ENCODE measurements around the gene KCTD19.
A peak's percentile ranks its signal among the peaks of the same experiment; 100 is the strongest.

DNA sequence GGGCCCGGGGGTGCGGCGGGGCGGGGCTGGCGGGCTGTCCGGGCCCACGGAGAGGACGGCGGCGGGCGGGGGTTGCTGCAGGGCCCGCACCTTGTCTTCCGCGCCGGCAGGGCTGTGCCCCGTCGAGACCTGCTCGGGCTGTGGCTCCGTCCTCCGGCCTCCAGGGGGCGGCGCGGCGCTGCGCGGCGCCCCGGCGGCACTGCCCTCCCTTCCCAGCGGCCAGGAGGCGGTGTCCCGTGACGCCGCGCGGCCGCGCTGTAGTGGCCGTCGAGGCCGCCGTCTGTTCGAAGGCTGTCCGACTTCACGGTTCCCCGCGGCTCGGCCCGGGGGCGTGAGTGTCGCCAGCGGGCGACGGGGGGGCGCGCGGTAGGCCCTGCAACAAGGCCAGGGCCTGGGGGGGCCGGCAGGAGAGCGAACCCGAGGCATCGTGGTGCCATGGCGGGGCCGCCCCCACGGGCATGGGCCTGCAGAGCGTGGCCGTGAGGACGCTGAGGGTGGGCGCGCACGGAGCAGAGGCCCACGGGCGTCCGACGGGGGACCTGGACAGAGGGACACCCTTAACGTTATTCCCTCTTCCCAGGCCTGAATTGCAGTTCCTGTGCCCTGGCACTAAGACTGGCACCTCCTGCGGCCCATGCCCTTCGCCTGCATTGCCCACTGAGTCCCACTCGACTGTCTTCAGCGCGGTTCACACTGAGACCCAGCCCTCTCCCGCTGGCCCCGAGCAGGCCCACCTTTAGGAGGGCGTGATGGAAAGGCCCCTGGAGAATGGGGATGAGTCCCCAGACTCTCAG lies 47.0 kb downstream of the KCTD19 start, which contains the start of gene PLEKHG4:
- no peak for TF ChIP-seq POLR2A (IDR thresholded peaks at IDR 0.05; ENCODE audit: low read depth, low read length)
- TF ChIP-seq TAF1 (IDR thresholded peaks at IDR 0.05; ENCODE audit: low read depth, low read length) = peak; percentile 33; the same call in 1 of the 2 replicates
- TF ChIP-seq SPI1 (IDR thresholded peaks at IDR 0.05; ENCODE audit: low read depth, low read length) = no peak
- no peak for TF ChIP-seq POLR2AphosphoS5 (IDR thresholded peaks at IDR 0.05; ENCODE audit: low read depth, low read length)

Data from GM12891 (cell line).